B cell (primary cell): ENCODE measurements around the gene TRMT61A.

ENCODE experiments used
- CTCF ChIP-seq: fragments of 200-600 bp; IDR thresholded peaks from one replicate; pipeline ENCODE4 v1.8.0; 2022; ENCODE audit warnings: antibody characterized with exemption, mild to moderate bottlenecking
- EZH2 ChIP-seq: IDR thresholded peaks from 2 replicates; pipeline ENCODE4 v1.6.1; 2012; ENCODE audit warnings: borderline replicate concordance, low read depth, mild to moderate bottlenecking, moderate library complexity, low read length; ENCODE audit not compliant: insufficient read depth, poor library complexity, severe bottlenecking

GRCh38 chr14:103576371-103577024, 47.5 kb downstream of the TRMT61A start:
- TF ChIP-seq CTCF (no peak), EZH2 (no peak)
